Mesenteric fat pad (tissue), 1 donor: ENCODE measurements around the gene RPL3. TPM values are rescaled to one million over a fixed set of nuclear protein-coding genes. Genes with fewer than 3 reads are reported as not detected.

Experiments used
- DNase-seq: peaks from one replicate; pipeline ENCODE4 v3.0.0-alpha.2; 2020; ENCODE audit warnings: low spot score
- total RNA-seq: library from RNA; stranded (reverse); fragmentation: NEBNext Ultra II Directional; extraction: Animal tissue kit (Norgen Biotek cat#: 25700); gene quantifications from one replicate; pipeline ENCODE4 v1.2.1, GENCODE V29; 2021
- donor health status: DM: yes; HTN: yes; CAD: no.

RPL3 gene
- total RNA-seq, 1 donor from 2014 or later, result 1,402 TPM

DNA sequence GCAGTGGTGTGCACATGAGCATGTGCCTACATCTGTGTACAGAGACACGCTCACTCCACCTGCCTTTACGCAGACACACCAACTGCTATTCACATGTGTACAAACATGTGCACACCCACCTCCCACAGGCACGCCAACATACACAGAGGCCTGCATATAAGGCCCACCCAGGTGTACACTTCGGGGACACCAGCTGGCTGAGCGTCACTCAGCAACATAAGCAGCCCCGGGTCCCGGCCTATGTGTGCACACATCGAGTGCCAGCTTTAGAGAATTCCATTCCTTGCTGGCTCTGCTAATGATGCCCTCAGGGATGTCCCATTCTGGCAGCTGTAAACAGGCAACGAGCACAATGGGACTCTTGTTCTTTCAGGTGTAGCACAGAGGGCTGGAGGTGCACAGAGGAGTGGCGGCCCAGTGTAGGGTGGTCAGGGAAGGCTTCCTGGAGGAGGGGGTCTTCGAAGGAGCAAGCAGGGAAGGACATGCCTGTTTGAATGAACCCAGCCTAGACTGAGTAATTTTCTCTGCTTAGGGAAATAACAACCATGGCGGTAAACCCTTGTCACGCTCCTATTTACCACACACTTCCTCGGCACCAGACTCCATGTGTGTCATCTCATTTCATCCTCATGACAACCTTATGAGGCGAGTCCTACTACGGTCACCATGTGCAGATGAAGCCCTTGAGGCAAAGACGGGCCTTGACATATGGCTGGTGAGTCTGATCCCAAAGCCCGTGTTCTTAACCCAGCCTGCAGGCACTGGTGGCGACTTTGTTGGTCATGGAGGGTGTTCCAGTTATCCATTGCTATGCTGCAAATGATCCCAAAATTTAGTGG lies 35.1 kb downstream of the RPL3 start:
- no peak for DNase-seq

GRCh38 chr22:39283322-39284141 lies 35.9 kb downstream of the RPL3 start:
- DNase-seq, result peak; percentile 93

- no peak for DNase-seq
Measured at GRCh38 chr22:39282645-39283321, 36.6 kb downstream of the RPL3 start.

- no peak for DNase-seq
Measured at GRCh38 chr22:39281126-39281525, 38.3 kb downstream of the RPL3 start.

- DNase-seq, result no peak
Measured at GRCh38 chr22:39280250-39280649, 39.2 kb downstream of the RPL3 start.

- DNase-seq, result no peak
Measured at GRCh38 chr22:39279170-39279850, 40.1 kb downstream of the RPL3 start.

DNA sequence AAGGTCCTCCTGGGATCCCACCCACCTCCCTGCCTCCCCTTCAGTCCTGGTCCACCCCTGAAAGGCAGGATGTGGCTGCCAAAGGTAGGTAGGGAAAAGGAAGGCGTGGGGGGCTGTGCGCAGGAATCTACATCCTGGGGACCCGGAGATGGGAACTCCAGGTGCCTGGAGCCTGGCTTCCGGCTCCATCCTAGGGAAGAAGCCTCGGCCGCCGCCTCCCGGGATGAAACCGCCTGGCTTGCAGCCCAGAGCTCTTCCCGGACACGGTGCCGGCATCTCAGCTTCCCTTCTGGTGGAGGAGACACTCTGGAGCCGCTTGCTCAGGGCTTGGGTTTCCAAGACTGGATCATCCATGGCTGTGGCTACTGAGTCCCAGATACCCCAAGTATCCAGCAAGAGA lies 41.4 kb downstream of the RPL3 start:
- no peak for DNase-seq

- no peak for DNase-seq
Measured at GRCh38 chr22:39277142-39277607, 42.2 kb downstream of the RPL3 start.

- no peak for DNase-seq
Measured at GRCh38 chr22:39276440-39277141, 42.8 kb downstream of the RPL3 start.

DNA sequence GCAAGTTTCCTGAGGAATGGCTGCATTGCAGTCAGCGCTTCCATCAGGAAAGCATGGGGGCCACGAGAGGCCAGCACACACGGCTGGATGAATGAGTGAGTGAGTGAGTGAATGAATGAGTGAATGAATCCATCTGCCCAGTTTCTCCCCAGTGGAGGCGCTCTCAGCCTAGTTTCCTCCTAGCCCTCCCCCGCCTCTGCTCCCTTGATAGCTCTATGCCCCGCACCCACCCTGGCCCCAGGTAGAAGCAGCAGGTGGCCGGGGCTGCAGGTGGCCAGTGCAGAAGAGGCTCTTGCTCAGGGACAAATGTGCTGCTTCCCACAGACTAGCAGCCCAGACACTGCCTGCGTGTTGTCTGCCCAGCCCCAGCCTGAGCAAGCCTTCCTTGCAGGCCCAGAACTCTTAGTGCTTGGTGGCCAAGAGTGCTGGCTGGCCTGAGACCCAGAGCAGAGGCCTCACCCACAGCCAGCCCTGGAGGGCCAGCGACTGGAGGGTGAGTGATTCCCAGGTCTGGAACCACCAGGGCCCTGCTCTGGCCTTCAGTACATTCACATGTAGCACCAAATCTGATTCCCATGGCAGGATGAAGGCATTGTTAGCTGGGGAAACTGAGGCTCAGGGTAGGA lies 43.5 kb downstream of the RPL3 start:
- no peak for DNase-seq

DNA sequence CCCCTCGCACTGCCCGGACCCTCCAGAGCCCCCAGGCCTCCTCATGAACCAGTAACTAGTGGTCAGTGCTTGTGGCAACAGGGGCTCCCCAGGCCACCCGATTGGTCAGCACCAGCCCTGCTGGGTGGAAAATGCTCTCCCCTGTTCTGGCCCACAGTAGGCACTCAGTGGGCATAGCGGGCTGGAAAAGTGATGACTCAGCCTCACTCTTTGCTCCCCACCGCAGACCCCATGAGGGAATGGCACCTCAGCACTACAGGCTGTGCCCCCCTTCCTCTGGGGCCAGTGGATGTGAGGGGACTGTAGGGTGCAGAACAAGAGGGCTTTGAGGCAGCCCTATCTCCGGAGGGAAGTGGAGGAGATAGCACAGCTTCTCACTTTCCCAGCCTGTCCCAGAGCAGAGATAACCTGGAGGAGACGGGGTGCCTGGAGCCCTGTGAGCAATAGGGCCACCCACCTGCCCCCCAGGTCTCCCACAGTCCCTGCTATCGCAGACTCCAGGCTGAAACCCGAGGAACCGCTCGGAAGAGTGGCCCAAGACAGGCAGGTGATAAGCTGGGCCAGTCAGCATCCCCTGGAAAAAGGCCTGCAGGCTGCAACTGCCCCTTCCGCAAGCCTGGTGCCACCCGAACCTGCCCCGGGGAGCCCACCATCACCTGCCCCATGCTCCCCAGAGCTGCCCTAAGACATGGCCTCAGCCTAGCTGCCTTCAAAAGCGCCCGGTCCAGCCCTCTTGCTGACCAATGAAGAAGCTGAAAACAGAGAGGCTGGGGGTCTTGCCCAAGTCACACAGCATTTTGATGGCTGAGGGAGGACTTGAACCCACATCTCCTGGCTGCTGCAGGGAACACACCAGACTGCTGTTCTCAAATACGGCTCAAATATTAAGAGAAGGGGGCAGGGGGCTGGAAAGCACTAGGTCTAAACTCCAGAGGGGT lies 45.2 kb downstream of the RPL3 start:
- DNase-seq, result no peak

DNA sequence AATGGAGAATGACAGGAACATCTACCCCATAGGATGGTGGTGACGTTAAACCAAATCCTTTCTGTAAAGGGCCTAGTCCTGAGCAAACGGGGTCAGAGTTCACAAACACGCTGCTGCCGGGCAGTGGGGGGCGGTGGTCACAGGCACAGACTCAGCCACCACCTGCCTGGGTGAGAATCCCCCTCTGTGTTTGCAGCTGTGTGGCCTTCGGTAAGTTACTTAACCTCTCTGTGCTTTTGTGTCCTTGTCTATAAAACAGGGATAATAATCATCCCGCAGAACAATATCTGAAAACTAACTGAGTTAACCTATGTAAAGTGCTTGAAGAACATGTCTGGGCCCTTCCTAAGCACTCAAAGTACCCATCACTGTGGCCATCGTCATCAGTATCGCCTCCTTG lies 48.6 kb downstream of the RPL3 start:
- no peak for DNase-seq

- DNase-seq, result no peak
Measured at GRCh38 chr22:39270280-39270679, 49.1 kb downstream of the RPL3 start.

DNA sequence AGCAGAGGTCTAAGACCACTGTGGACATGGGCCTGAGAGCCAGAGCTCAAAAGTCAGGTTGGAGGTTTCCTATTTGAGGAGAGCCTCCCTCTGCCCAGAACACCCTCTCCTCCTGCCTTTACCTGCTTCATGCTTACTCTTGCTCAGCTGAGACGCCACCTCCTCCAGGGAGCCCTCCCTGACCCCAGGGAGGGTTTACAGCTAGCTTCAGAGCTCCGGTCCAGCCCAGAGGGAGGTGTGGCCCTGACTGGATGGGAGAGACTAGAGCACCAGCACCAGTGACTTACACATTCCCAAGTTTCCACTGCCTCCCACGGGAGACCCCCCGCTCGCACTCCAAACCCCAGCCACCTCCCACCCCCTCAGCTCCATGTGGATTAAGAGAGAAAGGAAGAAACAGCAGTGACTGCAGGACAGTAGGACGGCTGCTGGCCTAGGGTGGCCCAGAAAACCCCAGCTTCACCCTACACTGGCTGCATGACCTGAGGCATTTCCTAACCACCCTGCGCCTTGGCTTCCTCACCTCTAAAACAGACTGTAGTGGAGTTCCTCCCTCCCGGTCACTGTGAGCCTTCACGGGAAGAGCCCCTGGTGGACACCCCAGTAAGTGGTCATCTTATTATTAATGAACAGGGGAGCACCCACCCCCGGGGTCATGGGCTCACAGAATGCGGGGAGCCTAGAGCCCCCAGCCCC lies 50.2 kb downstream of the RPL3 start:
- no peak for DNase-seq

- no peak for DNase-seq
Measured at GRCh38 chr22:39268645-39269044, 50.8 kb downstream of the RPL3 start.

- DNase-seq, result no peak
Measured at GRCh38 chr22:39267974-39268373, 51.4 kb downstream of the RPL3 start.

DNA sequence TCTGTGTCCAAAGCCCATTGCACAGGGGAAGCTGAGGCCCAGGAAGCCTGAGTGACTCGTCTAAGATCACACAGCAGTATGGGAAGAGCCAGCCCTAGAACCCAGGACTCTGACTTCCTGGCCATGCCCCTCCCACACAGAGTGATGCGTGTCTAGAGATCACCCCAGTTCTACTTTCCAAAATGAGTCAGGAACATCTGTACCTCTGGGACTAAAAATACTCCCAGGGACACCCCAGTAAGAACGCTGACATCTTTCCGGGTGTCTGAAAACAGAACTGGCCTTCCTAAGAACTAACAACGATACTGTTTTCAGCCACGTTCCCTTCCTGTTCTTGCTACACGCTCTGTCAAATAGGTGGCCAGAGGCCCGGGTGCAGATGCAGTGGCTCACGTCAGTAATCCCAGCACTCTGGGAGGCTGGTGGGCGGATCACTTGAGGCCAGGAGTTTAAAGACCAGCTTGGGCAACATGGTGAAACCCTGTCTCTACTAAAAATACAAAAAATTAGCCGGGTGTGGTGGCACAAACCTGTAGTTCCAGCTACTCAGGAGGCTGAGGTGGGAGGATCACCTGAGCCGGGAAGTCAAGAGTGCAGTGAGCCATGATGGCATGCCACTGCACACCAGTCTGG lies 52.9 kb downstream of the RPL3 start:
- DNase-seq, result no peak
